Measurements from ENCODE around the gene CWC15. TPM values are rescaled to one million over a fixed set of nuclear protein-coding genes. Genes with fewer than 3 reads are reported as not detected.

The CWC15 gene
- total RNA-seq, 2 experiments from 2014 or later, result 73.1 to 77.2 TPM

DNA sequence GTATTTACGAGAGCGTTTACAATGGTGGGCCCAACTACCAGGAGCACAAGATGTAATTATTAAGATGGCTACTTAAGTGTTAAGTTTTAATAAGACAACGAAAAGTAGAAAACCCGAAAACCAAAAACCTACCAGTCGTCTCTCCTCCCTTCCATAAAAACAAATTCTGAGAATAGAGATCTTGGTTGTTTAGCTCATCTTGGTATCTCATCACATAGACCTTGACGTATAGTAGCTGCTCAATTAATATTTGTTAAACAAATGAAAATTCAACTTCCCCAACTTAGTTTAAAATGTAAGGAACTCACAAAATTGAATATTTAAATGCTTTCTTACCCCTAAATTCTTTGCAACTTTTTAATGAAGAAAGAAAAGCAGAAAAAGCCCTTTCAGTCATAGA is 822 bp upstream of the CWC15 start:
- H3K27ac Mint-ChIP-seq, result peak overlapping the region; percentile 95
- H3K4me1 Mint-ChIP-seq, result peaks cover 48% of the 10 kb centered on the region
- peaks cover 32% of the 10 kb centered on the region for H3K36me3 Mint-ChIP-seq (ENCODE audit: low read depth)
- no peak for DNase-seq
- ChIA-PET CTCF (interaction anchor here (1.0 to 1.4 kb wide), 2 partner anchors 71 to 115 kb away, joined by 3 read pairs; no protein-coding TSS in a partner anchor), POLR2A (no interaction called here)
- H3K4me3 Mint-ChIP-seq, result peak overlapping the region; percentile 98
- peaks cover 5% of the 10 kb centered on the region for H3K9me3 Mint-ChIP-seq
- no peaks in the 10 kb centered on the region for H3K27me3 Mint-ChIP-seq

DNA sequence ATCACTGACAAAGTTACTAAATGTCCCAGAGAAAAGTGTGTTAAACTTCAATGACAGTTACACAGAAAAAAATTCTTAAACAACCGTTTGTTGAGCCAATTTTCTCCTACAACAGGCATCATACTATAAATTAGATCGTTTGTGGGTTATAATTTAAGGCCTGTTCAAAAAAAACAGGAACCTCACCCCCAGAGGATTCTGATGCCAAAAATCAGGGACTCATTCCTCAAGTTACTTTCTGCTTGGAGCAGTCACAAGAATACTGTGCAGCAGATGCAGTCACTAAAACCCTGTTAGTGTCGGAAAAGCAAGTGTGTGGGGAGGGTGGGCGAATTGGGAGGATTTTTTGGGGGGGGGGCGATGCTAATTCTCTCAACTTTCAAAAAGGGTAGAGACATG is 657 bp downstream of the CWC15 start:
- no peak for DNase-seq
- Mint-ChIP-seq H3K36me3 (ENCODE audit: low read depth) (peaks cover 46% of the 10 kb centered on the region), H3K4me1 (peaks cover 50% of the 10 kb centered on the region), H3K27me3 (no peaks in the 10 kb centered on the region), H3K9me3 (peaks cover 5% of the 10 kb centered on the region), H3K4me3 (peak overlapping the region; percentile 98), H3K27ac (peak overlapping the region; percentile 95)
- ChIA-PET CTCF (interaction anchor here (1.0 to 1.4 kb wide), 4 partner anchors 9 to 116 kb away, joined by 3 to 4 read pairs (median 3); no protein-coding TSS in a partner anchor), POLR2A (interaction anchor here (1.0 to 1.2 kb wide), 2 partner anchors 48 to 95 kb away, joined by 4 read pairs; no protein-coding TSS in a partner anchor)

DNA sequence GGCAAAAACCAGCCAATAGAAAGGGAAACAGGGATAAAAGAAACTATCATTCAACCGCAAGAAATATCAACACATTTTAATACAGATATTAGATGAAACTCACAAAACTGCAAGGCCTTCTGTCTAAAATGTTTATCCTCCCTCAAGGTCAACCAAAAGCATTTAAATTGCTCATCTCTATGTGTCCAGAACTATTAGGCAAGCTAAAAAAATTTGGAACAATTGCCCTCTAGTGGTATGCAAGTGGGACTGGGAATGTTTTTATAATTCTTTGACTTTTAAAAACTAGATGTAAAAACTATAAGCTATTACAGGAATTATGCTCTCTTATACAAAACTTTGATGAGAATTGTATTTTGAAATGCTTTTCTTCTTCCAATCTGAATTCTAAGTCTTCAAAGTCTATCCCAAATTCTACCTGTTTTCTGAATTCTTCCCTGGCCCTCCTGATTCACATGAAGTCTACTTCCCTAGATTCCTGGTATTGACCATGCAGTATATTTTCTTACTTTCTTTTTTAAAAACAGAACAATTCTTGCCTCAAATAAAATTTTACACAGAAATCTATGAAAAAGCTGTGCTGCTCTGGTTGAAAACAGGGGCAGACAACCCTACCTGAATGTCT is 4.9 kb downstream of the CWC15 start:
- peaks cover 21% of the 10 kb centered on the region for H3K4me1 Mint-ChIP-seq
- no peaks in the 10 kb centered on the region for H3K27me3 Mint-ChIP-seq
- no peaks in the 10 kb centered on the region for H3K9me3 Mint-ChIP-seq
- POLR2A ChIA-PET, result no interaction called here
- no peak for DNase-seq
- H3K4me3 Mint-ChIP-seq, result no peak overlapping the region
- CTCF ChIA-PET, result interaction anchor here (0.8 to 1.3 kb wide), 2 partner anchors 122 to 819 kb away, joined by 3 to 4 read pairs; partner anchors contain the start of gene ENDOD1
- peaks cover 60% of the 10 kb centered on the region for H3K36me3 Mint-ChIP-seq (ENCODE audit: low read depth)
- no peak overlapping the region for H3K27ac Mint-ChIP-seq

DNA sequence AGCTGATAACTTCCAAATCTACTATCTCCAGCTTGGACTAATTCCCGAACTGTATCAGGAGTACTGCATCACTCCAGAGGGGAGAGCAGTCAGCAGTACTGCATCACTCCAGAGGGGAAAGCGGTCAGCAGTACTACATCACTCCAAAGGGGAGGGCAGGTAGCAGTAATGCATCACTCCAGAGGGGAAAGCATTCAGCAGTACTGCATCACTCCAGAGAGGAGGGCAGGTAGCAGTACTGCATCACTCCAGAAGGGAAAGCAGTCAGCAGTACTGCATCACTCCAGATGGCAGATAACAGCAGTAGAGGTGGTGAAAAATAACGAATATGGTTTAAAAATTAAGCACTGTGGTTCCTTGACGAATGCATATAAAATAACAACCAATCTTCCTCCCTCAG is 8.4 kb downstream of the CWC15 start:
- Mint-ChIP-seq H3K4me3 (no peak overlapping the region), H3K27me3 (no peaks in the 10 kb centered on the region), H3K36me3 (ENCODE audit: low read depth) (peaks cover 67% of the 10 kb centered on the region), H3K9me3 (no peaks in the 10 kb centered on the region), H3K4me1 (peaks cover 4% of the 10 kb centered on the region), H3K27ac (no peak overlapping the region)
- CTCF ChIA-PET, result interaction anchor here (1.2 kb wide), 1 partner anchor 20 kb away, joined by 4 read pairs; no protein-coding TSS in a partner anchor
- no peak for DNase-seq
- POLR2A ChIA-PET, result no interaction called here

GRCh38 chr11:94961255-94961654 is 12.1 kb downstream of the CWC15 start:
- Mint-ChIP-seq H3K27ac (no peak overlapping the region), H3K9me3 (no peaks in the 10 kb centered on the region)

GRCh38 chr11:94960488-94960887 is 12.9 kb downstream of the CWC15 start:
- H3K4me3 Mint-ChIP-seq, result no peak overlapping the region
- no peak overlapping the region for H3K27ac Mint-ChIP-seq
- H3K27me3 Mint-ChIP-seq, result no peaks in the 10 kb centered on the region
- no peak for DNase-seq
- H3K36me3 Mint-ChIP-seq (ENCODE audit: low read depth), result peaks cover 34% of the 10 kb centered on the region
- H3K4me1 Mint-ChIP-seq, result no peaks in the 10 kb centered on the region
- ChIA-PET POLR2A (no interaction called here), CTCF (interaction anchor here (1.0 to 1.2 kb wide), 3 partner anchors 12 to 31 kb away, joined by 3 to 4 read pairs (median 4); no protein-coding TSS in a partner anchor)
- H3K9me3 Mint-ChIP-seq, result no peaks in the 10 kb centered on the region

More at GRCh38 chr11:94961255-94961654, 12.1 kb downstream of the CWC15 start:
- peaks cover 40% of the 10 kb centered on the region for H3K36me3 Mint-ChIP-seq (ENCODE audit: low read depth)
- POLR2A ChIA-PET, result no interaction called here
- H3K27me3 Mint-ChIP-seq, result no peaks in the 10 kb centered on the region
- CTCF ChIA-PET, result interaction anchor here (1.3 to 1.4 kb wide), 2 partner anchors 12 to 338 kb away, joined by 4 read pairs; partner anchors contain the start of genes CWC15 and KDM4D
- H3K4me1 Mint-ChIP-seq, result no peaks in the 10 kb centered on the region
- DNase-seq, result no peak
- no peak overlapping the region for H3K4me3 Mint-ChIP-seq

DNA sequence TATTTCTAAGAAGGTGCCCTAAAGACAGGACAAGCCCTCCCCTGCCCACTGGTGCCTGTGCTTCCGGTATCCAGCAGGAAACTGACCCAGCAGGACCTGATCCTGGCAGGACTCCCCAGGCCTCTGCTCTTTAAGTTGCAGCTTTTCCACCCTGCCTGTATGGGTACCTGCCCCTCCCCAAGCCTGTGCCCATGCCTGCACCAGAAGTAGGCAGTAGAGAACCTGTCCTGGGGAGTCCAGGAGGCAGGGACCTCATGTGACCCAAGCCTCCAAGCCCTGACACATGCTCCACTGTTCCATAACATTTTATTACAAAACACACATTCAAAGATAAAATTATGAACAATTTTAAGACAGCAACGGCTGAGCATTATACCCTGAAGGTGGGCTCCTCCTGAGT is 14.2 kb downstream of the CWC15 start:
- CTCF ChIA-PET, result interaction anchor here (1.1 to 1.2 kb wide), 2 partner anchors 17 to 32 kb away, joined by 3 to 4 read pairs; no protein-coding TSS in a partner anchor
- H3K4me1 Mint-ChIP-seq, result no peaks in the 10 kb centered on the region

DNA sequence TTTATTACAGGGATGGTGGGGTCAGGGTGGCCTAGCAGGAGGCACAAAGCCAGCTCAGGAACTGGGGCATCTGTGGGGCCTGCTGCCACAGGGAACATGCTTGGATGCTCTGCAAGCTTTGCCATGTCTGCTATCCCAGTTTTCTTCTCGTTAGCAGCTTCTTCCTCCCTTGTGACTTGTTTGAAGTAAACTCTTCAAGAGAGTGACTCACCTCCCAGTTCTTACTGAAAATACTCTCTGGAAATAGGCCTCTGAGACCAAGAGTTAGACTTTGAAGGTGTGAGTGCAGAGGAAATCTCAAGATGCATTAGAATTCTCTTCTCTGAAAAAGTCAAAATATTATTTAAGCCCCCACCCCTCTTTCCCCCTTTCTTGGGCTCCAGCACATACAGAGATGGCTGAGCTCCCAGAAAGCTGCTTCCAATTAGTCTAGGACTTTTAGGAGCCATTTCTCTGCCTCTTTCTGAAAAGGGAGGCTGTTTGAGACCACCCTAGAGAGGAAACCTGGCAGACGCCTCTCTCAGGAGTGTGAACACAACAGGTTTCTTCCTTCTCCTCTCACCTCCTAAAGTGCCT is 15.1 kb downstream of the CWC15 start:
- Mint-ChIP-seq H3K4me3 (no peak overlapping the region), H3K4me1 (no peaks in the 10 kb centered on the region), H3K27ac (no peak overlapping the region), H3K27me3 (no peaks in the 10 kb centered on the region), H3K9me3 (no peaks in the 10 kb centered on the region), H3K36me3 (ENCODE audit: low read depth) (peaks cover 18% of the 10 kb centered on the region)
- no peak for DNase-seq
- CTCF ChIA-PET, result interaction anchor here (0.7 kb wide), 1 partner anchor 396 kb away, joined by 3 read pairs; no protein-coding TSS in a partner anchor
- POLR2A ChIA-PET, result interaction anchor here (0.6 to 0.7 kb wide), 3 partner anchors 15 to 75 kb away, joined by 3 read pairs; partner anchors contain the start of genes CWC15 and KDM4D

More for the DNA sequence above, 14.2 kb downstream of the CWC15 start:
- POLR2A ChIA-PET, result no interaction called here
- H3K27me3 Mint-ChIP-seq, result no peaks in the 10 kb centered on the region
- peaks cover 24% of the 10 kb centered on the region for H3K36me3 Mint-ChIP-seq (ENCODE audit: low read depth)
- H3K27ac Mint-ChIP-seq, result no peak overlapping the region
- no peaks in the 10 kb centered on the region for H3K9me3 Mint-ChIP-seq
- no peak overlapping the region for H3K4me3 Mint-ChIP-seq
- no peak for DNase-seq

DNA sequence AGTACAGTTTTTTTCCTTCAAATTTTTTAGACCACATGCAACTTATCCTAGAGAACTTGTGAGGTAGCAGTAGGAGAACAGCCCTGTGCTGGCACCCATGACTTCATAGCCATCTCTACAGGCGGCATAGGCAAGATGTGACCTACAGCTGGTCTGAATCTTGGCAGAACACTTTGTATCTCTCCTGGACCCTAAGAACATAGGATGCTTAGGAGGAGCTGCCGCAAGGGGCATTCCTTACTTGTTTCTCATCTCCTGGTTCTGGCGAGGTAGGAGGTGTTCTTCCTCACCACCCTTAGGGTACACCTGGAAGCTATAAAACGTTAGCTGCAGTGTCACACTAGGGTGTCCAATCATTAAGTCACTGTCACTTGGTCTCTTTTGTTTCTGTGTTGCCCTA is 16.4 kb downstream of the CWC15 start:
- Mint-ChIP-seq H3K36me3 (ENCODE audit: low read depth) (peaks cover 12% of the 10 kb centered on the region), H3K27ac (no peak overlapping the region), H3K9me3 (no peaks in the 10 kb centered on the region), H3K27me3 (no peaks in the 10 kb centered on the region), H3K4me3 (no peak overlapping the region), H3K4me1 (no peaks in the 10 kb centered on the region)
- ChIA-PET POLR2A (no interaction called here), CTCF (no interaction called here)
- DNase-seq, result no peak

DNA sequence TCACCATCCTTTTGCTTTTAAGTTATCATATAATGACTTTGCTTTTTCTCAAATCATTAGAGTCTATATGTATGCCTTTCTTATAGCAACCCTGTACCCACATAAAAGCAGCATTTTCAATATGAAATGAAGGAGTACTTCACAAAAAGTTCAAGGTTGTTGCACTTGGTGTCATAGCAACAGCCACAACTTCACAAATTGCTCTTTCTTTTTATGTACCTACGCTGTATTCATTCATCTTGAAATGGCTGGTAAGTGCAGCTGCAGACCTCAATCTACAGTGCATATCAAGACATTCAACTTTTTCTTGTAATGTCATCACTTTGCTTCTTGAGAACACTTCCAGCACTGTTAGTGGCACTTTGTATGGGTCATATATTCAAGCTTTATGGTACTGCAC is 18.6 kb downstream of the CWC15 start:
- CTCF ChIA-PET, result interaction anchor here (0.7 kb wide), 1 partner anchor 77 kb away, joined by 3 read pairs; no protein-coding TSS in a partner anchor
- H3K27me3 Mint-ChIP-seq, result no peaks in the 10 kb centered on the region
- H3K4me1 Mint-ChIP-seq, result no peaks in the 10 kb centered on the region
- H3K27ac Mint-ChIP-seq, result no peak overlapping the region
- H3K4me3 Mint-ChIP-seq, result no peak overlapping the region
- no peaks in the 10 kb centered on the region for H3K36me3 Mint-ChIP-seq (ENCODE audit: low read depth)
- DNase-seq, result no peak
- no peaks in the 10 kb centered on the region for H3K9me3 Mint-ChIP-seq
- POLR2A ChIA-PET, result no interaction called here

- no peaks in the 10 kb centered on the region for H3K27me3 Mint-ChIP-seq
- no peak for DNase-seq
- no peak overlapping the region for H3K4me3 Mint-ChIP-seq
- H3K9me3 Mint-ChIP-seq, result no peaks in the 10 kb centered on the region
- no peaks in the 10 kb centered on the region for H3K36me3 Mint-ChIP-seq (ENCODE audit: low read depth)
- no peaks in the 10 kb centered on the region for H3K4me1 Mint-ChIP-seq
- H3K27ac Mint-ChIP-seq, result no peak overlapping the region
- POLR2A ChIA-PET, result interaction anchor here (0.7 kb wide), 1 partner anchor 13 kb away, joined by 5 read pairs; no protein-coding TSS in a partner anchor
- CTCF ChIA-PET, result interaction anchor here (0.7 kb wide), 2 partner anchors 12 to 157 kb away, joined by 3 to 4 read pairs; no protein-coding TSS in a partner anchor
Measured at GRCh38 chr11:94948070-94948617, 25.2 kb downstream of the CWC15 start.

DNA sequence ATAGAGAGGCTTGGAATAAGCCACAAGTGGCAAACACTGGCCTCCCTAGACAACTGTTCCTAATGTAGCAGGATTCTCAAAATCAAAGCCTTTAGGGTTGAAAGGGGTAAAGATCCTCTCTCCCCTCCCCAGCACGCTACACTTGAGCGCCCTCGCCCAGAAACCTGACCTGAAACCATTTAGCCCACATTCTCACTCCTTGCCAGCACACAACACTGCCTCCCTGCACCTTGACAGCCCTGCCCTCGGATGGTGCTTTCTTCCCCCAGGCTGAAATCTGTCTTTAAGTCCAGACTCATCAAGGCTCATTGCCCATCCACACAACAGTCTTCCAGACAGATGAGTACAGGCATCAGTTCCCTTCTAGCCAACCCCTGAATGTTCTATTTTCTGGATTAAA is 26.5 kb downstream of the CWC15 start:
- no peak overlapping the region for H3K27ac Mint-ChIP-seq
- no peak overlapping the region for H3K4me3 Mint-ChIP-seq
- no peaks in the 10 kb centered on the region for H3K36me3 Mint-ChIP-seq (ENCODE audit: low read depth)
- H3K27me3 Mint-ChIP-seq, result no peaks in the 10 kb centered on the region
- H3K9me3 Mint-ChIP-seq, result no peaks in the 10 kb centered on the region
- CTCF ChIA-PET, result no interaction called here
- POLR2A ChIA-PET, result no interaction called here
- H3K4me1 Mint-ChIP-seq, result no peaks in the 10 kb centered on the region
- no peak for DNase-seq

DNA sequence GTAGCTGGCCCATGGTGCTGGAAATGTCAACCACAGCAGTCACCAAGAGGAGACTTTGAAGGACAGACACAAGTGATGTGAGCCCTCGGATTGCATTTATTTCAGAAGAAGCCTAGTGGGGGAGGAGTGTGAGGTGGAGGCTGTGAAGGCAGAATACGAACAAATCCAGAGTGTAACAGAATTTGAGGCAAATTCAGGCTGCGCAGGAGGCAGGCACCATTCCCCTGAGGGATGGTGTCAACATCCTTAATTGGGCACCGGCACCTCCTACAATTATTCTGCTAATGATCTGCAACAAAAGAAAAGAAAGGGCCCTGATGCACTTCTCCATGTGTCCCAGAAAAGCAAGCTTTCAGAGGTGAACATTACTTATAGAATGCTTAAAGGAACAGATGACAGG is 32.2 kb downstream of the CWC15 start:
- DNase-seq, result no peak
- no peak overlapping the region for H3K4me3 Mint-ChIP-seq
- H3K36me3 Mint-ChIP-seq (ENCODE audit: low read depth), result no peaks in the 10 kb centered on the region
- H3K4me1 Mint-ChIP-seq, result no peaks in the 10 kb centered on the region
- no peak overlapping the region for H3K27ac Mint-ChIP-seq
- no peaks in the 10 kb centered on the region for H3K27me3 Mint-ChIP-seq
- CTCF ChIA-PET, result interaction anchor here (0.6 kb wide), 1 partner anchor 94 kb away, joined by 3 read pairs; no protein-coding TSS in a partner anchor
- POLR2A ChIA-PET, result no interaction called here
- H3K9me3 Mint-ChIP-seq, result no peaks in the 10 kb centered on the region

Data from activated CD4-positive, alpha-beta T cell treated with anti-CD3 and anti-CD28 coated beads, Interleukin-2, amount 10 ng/mL, durations not matched to agents 7 days and 5 days (primary cell).